K562 (cell line): ENCODE data around the gene RNF113B.

Experiments used
- BRCA1 ChIP-seq, 2 experiments: fragments of 450-650 bp in 1 of 2; sonication (generic) in 1 of 2; formaldehyde crosslinking in 1 of 2; IDR thresholded peaks; 2 replicates each; pipeline versions ENCODE4 v1.5.0 to v1.6.1; 2017 to 2020; ENCODE audit warnings: mild to moderate bottlenecking in 1 of 2, missing genetic modification reagents in 1 of 2
- CREB1 ChIP-seq, 2 experiments: sonication (generic) in 1 of 2; formaldehyde crosslinking in 1 of 2; IDR thresholded peaks; 2 replicates each; pipeline versions ENCODE4 v1.6.1 to v1.8.0; 2012 to 2022; ENCODE audit warnings: inconsistent platforms in 1 of 2, mild to moderate bottlenecking in 1 of 2, missing genetic modification reagents in 1 of 2, moderate library complexity in 1 of 2
- DMBX1 ChIP-seq: fragments of 250-450 bp; sonication (Bioruptor Pico); IDR thresholded peaks from 2 replicates; pipeline ENCODE4 v1.8.0; 2022; ENCODE audit warnings: inconsistent platforms, mild to moderate bottlenecking, moderate library complexity, borderline replicate concordance
- NONO ChIP-seq, 2 experiments: fragments of 200-400 bp in 1 of 2; fragments of 450-650 bp in 1 of 2; formaldehyde crosslinking in 1 of 2; IDR thresholded peaks; 2 replicates each; pipeline ENCODE4 v1.6.1; 2017; ENCODE audit warnings: low read depth in 2 of 2, mild to moderate bottlenecking in 2 of 2, moderate library complexity in 2 of 2, low read length in 1 of 2
- ZBTB1 ChIP-seq: sonication (generic); formaldehyde crosslinking; IDR thresholded peaks from 2 replicates; pipeline ENCODE4 v1.8.1; 2023; ENCODE audit warnings: missing genetic modification reagents, low read depth, mild to moderate bottlenecking, borderline replicate concordance
- TF ChIP-seq, protein P1 (sequence below), 3 experiments: IDR thresholded peaks in 2 of 3; conservative IDR thresholded peaks in 1 of 3; 2 replicates each; pipeline ENCODE4 v1.5.1; 2011 to 2012; ENCODE audit warnings: low read length in 3 of 3, mild to moderate bottlenecking in 3 of 3, control low read depth in 2 of 3, improper control_type of control experiment in 1 of 3, inconsistent platforms in 1 of 3, low read depth in 1 of 3, mixed read lengths in 1 of 3, moderate library complexity in 1 of 3; ENCODE audit not compliant: insufficient read depth in 2 of 3
- TF ChIP-seq, protein P2 (sequence below): fragments of 450-650 bp; IDR thresholded peaks from 2 replicates; pipeline ENCODE4 v1.6.1; 2016; ENCODE audit warnings: mild to moderate bottlenecking, moderate library complexity
- TF ChIP-seq, protein P3 (sequence below): fragments of 450-650 bp; IDR thresholded peaks from 2 replicates; pipeline ENCODE4 v1.6.1; 2016

DNA sequence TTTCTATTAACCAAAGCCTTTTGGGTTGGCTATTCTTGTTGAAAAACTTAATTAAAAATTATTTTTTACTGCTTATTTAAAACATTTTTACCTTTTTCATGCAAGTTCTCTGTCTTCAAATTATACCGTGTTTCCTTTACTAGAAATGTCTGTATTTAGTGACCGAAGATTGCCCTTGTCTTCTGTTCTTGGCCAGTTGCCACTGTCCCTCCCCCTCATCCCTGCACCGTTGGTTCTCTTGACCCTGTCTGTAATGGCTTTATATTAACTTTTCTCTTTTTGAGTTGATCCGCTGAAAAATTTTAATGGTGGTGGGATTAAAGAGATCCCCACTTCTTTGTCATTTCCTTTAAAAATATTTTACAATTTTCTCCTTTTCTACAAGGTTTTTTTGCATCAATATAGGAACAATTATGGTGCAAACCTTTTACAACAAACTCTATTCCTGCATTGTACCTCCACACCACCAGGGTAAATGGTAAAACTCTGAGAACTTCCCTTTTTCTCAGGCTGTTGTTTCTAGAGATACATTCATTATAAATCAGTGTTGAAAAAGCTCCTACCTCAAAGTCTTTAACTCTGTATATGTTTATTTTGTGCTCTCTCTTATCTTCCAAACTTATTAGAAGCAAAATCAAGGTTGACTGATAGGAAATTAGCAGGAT is 12.9 kb upstream of the RNF113B start:
- TF ChIP-seq, protein P1, sequence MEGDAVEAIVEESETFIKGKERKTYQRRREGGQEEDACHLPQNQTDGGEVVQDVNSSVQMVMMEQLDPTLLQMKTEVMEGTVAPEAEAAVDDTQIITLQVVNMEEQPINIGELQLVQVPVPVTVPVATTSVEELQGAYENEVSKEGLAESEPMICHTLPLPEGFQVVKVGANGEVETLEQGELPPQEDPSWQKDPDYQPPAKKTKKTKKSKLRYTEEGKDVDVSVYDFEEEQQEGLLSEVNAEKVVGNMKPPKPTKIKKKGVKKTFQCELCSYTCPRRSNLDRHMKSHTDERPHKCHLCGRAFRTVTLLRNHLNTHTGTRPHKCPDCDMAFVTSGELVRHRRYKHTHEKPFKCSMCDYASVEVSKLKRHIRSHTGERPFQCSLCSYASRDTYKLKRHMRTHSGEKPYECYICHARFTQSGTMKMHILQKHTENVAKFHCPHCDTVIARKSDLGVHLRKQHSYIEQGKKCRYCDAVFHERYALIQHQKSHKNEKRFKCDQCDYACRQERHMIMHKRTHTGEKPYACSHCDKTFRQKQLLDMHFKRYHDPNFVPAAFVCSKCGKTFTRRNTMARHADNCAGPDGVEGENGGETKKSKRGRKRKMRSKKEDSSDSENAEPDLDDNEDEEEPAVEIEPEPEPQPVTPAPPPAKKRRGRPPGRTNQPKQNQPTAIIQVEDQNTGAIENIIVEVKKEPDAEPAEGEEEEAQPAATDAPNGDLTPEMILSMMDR (IDR thresholded peaks at IDR 0.05 in 2 of 3, conservative IDR thresholded peaks at IDR 0.05 in 1 of 3; ENCODE audit: insufficient read depth in 2 of 3, low read depth in 1 of 3, low read length in 3 of 3), result no peak
- no peak for TF ChIP-seq ZBTB1
- no peak for TF ChIP-seq BRCA1 (IDR thresholded peaks at IDR 0.05)
- TF ChIP-seq BRCA1 (CRISPR knock-in tag; IDR thresholded peaks at IDR 0.05), result no peak
- TF ChIP-seq, protein P2, sequence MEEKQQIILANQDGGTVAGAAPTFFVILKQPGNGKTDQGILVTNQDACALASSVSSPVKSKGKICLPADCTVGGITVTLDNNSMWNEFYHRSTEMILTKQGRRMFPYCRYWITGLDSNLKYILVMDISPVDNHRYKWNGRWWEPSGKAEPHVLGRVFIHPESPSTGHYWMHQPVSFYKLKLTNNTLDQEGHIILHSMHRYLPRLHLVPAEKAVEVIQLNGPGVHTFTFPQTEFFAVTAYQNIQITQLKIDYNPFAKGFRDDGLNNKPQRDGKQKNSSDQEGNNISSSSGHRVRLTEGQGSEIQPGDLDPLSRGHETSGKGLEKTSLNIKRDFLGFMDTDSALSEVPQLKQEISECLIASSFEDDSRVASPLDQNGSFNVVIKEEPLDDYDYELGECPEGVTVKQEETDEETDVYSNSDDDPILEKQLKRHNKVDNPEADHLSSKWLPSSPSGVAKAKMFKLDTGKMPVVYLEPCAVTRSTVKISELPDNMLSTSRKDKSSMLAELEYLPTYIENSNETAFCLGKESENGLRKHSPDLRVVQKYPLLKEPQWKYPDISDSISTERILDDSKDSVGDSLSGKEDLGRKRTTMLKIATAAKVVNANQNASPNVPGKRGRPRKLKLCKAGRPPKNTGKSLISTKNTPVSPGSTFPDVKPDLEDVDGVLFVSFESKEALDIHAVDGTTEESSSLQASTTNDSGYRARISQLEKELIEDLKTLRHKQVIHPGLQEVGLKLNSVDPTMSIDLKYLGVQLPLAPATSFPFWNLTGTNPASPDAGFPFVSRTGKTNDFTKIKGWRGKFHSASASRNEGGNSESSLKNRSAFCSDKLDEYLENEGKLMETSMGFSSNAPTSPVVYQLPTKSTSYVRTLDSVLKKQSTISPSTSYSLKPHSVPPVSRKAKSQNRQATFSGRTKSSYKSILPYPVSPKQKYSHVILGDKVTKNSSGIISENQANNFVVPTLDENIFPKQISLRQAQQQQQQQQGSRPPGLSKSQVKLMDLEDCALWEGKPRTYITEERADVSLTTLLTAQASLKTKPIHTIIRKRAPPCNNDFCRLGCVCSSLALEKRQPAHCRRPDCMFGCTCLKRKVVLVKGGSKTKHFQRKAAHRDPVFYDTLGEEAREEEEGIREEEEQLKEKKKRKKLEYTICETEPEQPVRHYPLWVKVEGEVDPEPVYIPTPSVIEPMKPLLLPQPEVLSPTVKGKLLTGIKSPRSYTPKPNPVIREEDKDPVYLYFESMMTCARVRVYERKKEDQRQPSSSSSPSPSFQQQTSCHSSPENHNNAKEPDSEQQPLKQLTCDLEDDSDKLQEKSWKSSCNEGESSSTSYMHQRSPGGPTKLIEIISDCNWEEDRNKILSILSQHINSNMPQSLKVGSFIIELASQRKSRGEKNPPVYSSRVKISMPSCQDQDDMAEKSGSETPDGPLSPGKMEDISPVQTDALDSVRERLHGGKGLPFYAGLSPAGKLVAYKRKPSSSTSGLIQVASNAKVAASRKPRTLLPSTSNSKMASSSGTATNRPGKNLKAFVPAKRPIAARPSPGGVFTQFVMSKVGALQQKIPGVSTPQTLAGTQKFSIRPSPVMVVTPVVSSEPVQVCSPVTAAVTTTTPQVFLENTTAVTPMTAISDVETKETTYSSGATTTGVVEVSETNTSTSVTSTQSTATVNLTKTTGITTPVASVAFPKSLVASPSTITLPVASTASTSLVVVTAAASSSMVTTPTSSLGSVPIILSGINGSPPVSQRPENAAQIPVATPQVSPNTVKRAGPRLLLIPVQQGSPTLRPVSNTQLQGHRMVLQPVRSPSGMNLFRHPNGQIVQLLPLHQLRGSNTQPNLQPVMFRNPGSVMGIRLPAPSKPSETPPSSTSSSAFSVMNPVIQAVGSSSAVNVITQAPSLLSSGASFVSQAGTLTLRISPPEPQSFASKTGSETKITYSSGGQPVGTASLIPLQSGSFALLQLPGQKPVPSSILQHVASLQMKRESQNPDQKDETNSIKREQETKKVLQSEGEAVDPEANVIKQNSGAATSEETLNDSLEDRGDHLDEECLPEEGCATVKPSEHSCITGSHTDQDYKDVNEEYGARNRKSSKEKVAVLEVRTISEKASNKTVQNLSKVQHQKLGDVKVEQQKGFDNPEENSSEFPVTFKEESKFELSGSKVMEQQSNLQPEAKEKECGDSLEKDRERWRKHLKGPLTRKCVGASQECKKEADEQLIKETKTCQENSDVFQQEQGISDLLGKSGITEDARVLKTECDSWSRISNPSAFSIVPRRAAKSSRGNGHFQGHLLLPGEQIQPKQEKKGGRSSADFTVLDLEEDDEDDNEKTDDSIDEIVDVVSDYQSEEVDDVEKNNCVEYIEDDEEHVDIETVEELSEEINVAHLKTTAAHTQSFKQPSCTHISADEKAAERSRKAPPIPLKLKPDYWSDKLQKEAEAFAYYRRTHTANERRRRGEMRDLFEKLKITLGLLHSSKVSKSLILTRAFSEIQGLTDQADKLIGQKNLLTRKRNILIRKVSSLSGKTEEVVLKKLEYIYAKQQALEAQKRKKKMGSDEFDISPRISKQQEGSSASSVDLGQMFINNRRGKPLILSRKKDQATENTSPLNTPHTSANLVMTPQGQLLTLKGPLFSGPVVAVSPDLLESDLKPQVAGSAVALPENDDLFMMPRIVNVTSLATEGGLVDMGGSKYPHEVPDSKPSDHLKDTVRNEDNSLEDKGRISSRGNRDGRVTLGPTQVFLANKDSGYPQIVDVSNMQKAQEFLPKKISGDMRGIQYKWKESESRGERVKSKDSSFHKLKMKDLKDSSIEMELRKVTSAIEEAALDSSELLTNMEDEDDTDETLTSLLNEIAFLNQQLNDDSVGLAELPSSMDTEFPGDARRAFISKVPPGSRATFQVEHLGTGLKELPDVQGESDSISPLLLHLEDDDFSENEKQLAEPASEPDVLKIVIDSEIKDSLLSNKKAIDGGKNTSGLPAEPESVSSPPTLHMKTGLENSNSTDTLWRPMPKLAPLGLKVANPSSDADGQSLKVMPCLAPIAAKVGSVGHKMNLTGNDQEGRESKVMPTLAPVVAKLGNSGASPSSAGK, result no peak
- no peak for TF ChIP-seq NONO (IDR thresholded peaks at IDR 0.05; ENCODE audit: low read depth in 2 of 2, low read length in 1 of 2)
- TF ChIP-seq, protein P3, sequence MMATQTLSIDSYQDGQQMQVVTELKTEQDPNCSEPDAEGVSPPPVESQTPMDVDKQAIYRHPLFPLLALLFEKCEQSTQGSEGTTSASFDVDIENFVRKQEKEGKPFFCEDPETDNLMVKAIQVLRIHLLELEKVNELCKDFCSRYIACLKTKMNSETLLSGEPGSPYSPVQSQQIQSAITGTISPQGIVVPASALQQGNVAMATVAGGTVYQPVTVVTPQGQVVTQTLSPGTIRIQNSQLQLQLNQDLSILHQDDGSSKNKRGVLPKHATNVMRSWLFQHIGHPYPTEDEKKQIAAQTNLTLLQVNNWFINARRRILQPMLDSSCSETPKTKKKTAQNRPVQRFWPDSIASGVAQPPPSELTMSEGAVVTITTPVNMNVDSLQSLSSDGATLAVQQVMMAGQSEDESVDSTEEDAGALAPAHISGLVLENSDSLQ, result no peak
- no peak for TF ChIP-seq CREB1 (IDR thresholded peaks at IDR 0.05)
- no peak for TF ChIP-seq CREB1 (CRISPR knock-in tag; IDR thresholded peaks at IDR 0.05)
- TF ChIP-seq DMBX1 (CRISPR knock-in tag), result no peak
